OCI-LY7 (cell line): ENCODE measurements around the gene OAS2. TPM values are rescaled to one million over a fixed set of nuclear protein-coding genes. Genes with fewer than 3 reads are reported as not detected.

Source experiments
- BruUV-seq: library from RNA; stranded (reverse); fragments of 400-500 nt; replicated peaks from 2 replicates; lab custom pipeline; 2021; lab: Mats Ljungman, UMichigan
- CTCF ChIA-PET: fragments of 300-600 bp; sonication (Branson Sonifier 250); formaldehyde crosslinking; loops from one replicate; lab custom pipeline; 2022; ENCODE audit warnings: antibody characterized with exemption; ENCODE audit not compliant: unreplicated experiment; lab: Charles Lee
- POLR2A ChIA-PET: fragments of 300-600 bp; sonication (Branson Sonifier 250); formaldehyde crosslinking; loops from one replicate; lab custom pipeline; 2022; ENCODE audit warnings: antibody characterized with exemption; lab: Charles Lee
- DNase-seq: peaks from one replicate; pipeline ENCODE4 v3.0.0-alpha.2; 2015; ENCODE audit warnings: low spot score
- H2AFZ ChIP-seq: fragments of 200-600 bp; sonication (generic), shearing (Covaris generic); 2 replicates; pipeline ENCODE4 v1.6.1; 2014; ENCODE audit warnings: mild to moderate bottlenecking, antibody characterized with exemption, low read length, moderate library complexity
- H3K27ac ChIP-seq: fragments of 200-600 bp; sonication (generic); 2 replicates; pipeline ENCODE4 v1.5.1; 2014; ENCODE audit warnings: mixed run types, low read depth, mild to moderate bottlenecking, moderate library complexity, low read length, inconsistent platforms; ENCODE audit not compliant: poor library complexity, severe bottlenecking
- H3K36me3 ChIP-seq: fragments of 200-600 bp; sonication (generic); 2 replicates; pipeline ENCODE4 v1.6.1; 2014; ENCODE audit warnings: mild to moderate bottlenecking, antibody characterized with exemption, low read length, moderate library complexity, mixed read lengths; ENCODE audit not compliant: insufficient read depth
- H3K4me1 ChIP-seq: fragments of 200-600 bp; sonication (generic); 2 replicates; pipeline ENCODE4 v1.5.1; 2014; ENCODE audit warnings: mild to moderate bottlenecking, low read length; ENCODE audit not compliant: insufficient read depth, poor library complexity, severe bottlenecking
- H3K4me2 ChIP-seq: fragments of 200-600 bp; sonication (generic); 2 replicates; pipeline ENCODE4 v1.6.1; 2014; ENCODE audit warnings: mild to moderate bottlenecking, low read length
- H3K4me3 ChIP-seq: fragments of 200-600 bp; sonication (generic); 2 replicates; pipeline ENCODE4 v1.5.1; 2014; ENCODE audit warnings: mild to moderate bottlenecking, low read depth, low read length; ENCODE audit not compliant: poor library complexity, severe bottlenecking
- H3K79me2 ChIP-seq: fragments of 200-600 bp; sonication (generic); 2 replicates; pipeline ENCODE4 v1.6.1; 2016; ENCODE audit warnings: low read depth, mild to moderate bottlenecking, low read length, moderate library complexity, mixed read lengths; ENCODE audit not compliant: insufficient read depth
- H3K9me2 ChIP-seq: fragments of 200-600 bp; sonication (generic); 2 replicates; pipeline ENCODE4 v1.6.1; 2016; ENCODE audit warnings: mild to moderate bottlenecking, low read length, mixed read lengths; ENCODE audit not compliant: insufficient read depth
- H3K9me3 ChIP-seq: fragments of 200-600 bp; sonication (generic); 2 replicates; pipeline ENCODE4 v1.6.1; 2014; ENCODE audit warnings: mild to moderate bottlenecking, mixed run types, low read length, mixed read lengths
- H4K20me1 ChIP-seq: fragments of 200-600 bp; sonication (generic); 2 replicates; pipeline ENCODE4 v1.6.1; 2014; ENCODE audit warnings: mild to moderate bottlenecking, antibody characterized with exemption, low read length, moderate library complexity, mixed read lengths; ENCODE audit not compliant: insufficient read depth
- EZH2phosphoT487 ChIP-seq: fragments of 200-600 bp; sonication (generic); IDR thresholded peaks from 2 replicates; pipeline ENCODE4 v1.6.1; 2018; ENCODE audit warnings: low read depth, borderline replicate concordance, mild to moderate bottlenecking, mixed run types, antibody characterized with exemption, low read length, moderate library complexity, mixed read lengths
- intact Hi-C: fragments of 100-400 bp; cut with micrococcal nuclease; formaldehyde crosslinking; loops from one replicate; pipeline ENCODE4 v1.10.0; 2022; ENCODE audit not compliant: unreplicated experiment
- total RNA-seq, 2 experiments: library from RNA; depleted of rRNA in 1 of 2; stranded (reverse); fragments of >200 nt in 1 of 2; shearing (Covaris generic) in 1 of 2; gene quantifications; 2 replicates each; pipeline ENCODE4 v1.2.3, GENCODE V29; 2014 to 2022
- TF ChIP-seq, protein P1 (sequence below): fragments of 200-600 bp; sonication (generic); conservative IDR thresholded peaks from 2 replicates; pipeline ENCODE4 v1.5.1; 2014; ENCODE audit warnings: mild to moderate bottlenecking, antibody characterized with exemption, low read length, moderate library complexity, mixed read lengths

OAS2 gene
- total RNA-seq, 2 experiments from 2014 or later, result 33.2 to 46.8 TPM

DNA sequence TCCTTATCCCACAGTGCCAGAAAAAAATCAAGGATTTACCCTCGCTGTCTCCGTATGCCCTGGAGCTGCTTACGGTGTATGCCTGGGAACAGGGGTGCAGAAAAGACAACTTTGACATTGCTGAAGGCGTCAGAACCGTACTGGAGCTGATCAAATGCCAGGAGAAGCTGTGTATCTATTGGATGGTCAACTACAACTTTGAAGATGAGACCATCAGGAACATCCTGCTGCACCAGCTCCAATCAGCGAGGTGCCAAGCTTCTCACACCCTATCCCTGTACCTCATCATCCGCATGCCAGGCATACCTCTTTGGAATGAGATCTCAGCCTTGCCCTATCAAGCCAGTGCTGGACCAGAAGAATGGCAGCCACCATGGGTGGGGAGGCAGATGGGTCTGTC lies 19.2 kb downstream of the OAS2 start:
- H3K27ac ChIP-seq, result peak overlapping the region; percentile 99
- no TSS peak for BruUV-seq
- intact Hi-C loops, result no loop called here
- no peak for DNase-seq
- H3K9me2 ChIP-seq, result no peaks in the 10 kb centered on the region
- H3K4me2 ChIP-seq, result no peak overlapping the region
- no peaks in the 10 kb centered on the region for H4K20me1 ChIP-seq
- H2AFZ ChIP-seq, result no peak overlapping the region
- H3K4me3 ChIP-seq, result peak overlapping the region; percentile 27
- ChIA-PET CTCF (interaction anchor here (0.6 to 1.1 kb wide), 3 partner anchors 17 to 138 kb away, joined by 3 read pairs; partner anchors contain the start of gene RASAL1), POLR2A (interaction anchor here (1.2 to 2.9 kb wide), 3 partner anchors 18 to 175 kb away, joined by 3 to 11 read pairs (median 4); no protein-coding TSS in a partner anchor)
- H3K4me1 ChIP-seq, result peaks cover 54% of the 10 kb centered on the region
- H3K9me3 ChIP-seq, result peaks cover 47% of the 10 kb centered on the region
- peaks cover 79% of the 10 kb centered on the region for H3K36me3 ChIP-seq
- TF ChIP-seq, protein P1, sequence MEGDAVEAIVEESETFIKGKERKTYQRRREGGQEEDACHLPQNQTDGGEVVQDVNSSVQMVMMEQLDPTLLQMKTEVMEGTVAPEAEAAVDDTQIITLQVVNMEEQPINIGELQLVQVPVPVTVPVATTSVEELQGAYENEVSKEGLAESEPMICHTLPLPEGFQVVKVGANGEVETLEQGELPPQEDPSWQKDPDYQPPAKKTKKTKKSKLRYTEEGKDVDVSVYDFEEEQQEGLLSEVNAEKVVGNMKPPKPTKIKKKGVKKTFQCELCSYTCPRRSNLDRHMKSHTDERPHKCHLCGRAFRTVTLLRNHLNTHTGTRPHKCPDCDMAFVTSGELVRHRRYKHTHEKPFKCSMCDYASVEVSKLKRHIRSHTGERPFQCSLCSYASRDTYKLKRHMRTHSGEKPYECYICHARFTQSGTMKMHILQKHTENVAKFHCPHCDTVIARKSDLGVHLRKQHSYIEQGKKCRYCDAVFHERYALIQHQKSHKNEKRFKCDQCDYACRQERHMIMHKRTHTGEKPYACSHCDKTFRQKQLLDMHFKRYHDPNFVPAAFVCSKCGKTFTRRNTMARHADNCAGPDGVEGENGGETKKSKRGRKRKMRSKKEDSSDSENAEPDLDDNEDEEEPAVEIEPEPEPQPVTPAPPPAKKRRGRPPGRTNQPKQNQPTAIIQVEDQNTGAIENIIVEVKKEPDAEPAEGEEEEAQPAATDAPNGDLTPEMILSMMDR, result no peak
- TF ChIP-seq EZH2phosphoT487, result no peak
- H3K79me2 ChIP-seq, result no peaks in the 10 kb centered on the region

DNA sequence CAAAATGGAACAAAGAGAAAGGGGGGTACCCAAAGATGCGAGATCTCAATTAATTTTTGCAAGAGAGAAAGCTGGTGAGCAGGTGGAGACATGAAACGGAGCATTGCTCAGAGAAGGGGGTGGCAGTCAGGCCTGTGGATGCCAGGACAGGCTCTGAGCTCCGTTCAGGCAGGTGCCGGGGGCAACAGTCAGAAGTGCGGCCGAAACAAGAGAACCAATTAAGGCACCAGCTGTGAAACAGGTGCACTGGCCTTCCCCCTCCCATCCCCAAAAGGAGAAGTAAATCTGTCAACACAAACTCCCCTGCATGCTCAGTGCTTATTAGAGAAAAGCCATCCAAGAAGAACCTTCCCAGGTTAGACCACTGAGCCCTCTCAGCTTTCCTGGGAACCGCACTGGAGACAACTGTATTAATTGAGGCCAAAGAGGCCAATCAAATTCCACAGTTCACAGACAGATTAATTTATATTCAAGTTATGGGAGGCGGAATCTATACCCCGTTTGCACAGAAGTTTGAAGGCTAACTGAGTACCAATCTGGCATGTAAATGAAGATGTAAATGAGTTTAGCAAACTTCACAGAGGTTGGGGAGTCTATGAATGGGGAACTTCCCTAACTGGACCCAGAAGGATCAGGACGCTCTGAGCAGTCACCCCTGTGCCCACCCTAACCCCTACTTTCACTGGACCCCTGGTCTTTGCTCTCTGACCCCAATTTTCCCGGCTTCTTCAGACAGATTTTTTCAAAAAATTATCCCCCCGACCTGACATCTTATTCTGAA lies 20.9 kb downstream of the OAS2 start:
- no peaks in the 10 kb centered on the region for H3K9me2 ChIP-seq
- peak overlapping the region; percentile 24; the same call in 1 of the 2 replicates for H2AFZ ChIP-seq
- H4K20me1 ChIP-seq, result no peaks in the 10 kb centered on the region
- H3K27ac ChIP-seq, result peak overlapping the region; percentile 99
- BruUV-seq, result TSS peak; percentile 55
- peak overlapping the region; percentile 76 for H3K4me2 ChIP-seq
- no peaks in the 10 kb centered on the region for H3K79me2 ChIP-seq
- intact Hi-C loops, result loop anchor here (1.0 kb wide), 2 partner anchors 20 to 51 kb away; no protein-coding TSS in a partner anchor
- CTCF ChIA-PET, result interaction anchor here (0.6 to 0.9 kb wide), 3 partner anchors 22 to 135 kb away, joined by 3 to 4 read pairs (median 3); no protein-coding TSS in a partner anchor
- peaks cover 45% of the 10 kb centered on the region for H3K4me1 ChIP-seq
- peaks cover 80% of the 10 kb centered on the region for H3K36me3 ChIP-seq
- POLR2A ChIA-PET, result interaction anchor here (0.8 to 2.9 kb wide), 9 partner anchors 11 to 174 kb away, joined by 3 to 11 read pairs (median 3); partner anchors contain the start of gene RASAL1
- TF ChIP-seq EZH2phosphoT487, result no peak
- TF ChIP-seq, protein P1, result no peak
- H3K4me3 ChIP-seq, result peak overlapping the region; percentile 41
- peaks cover 36% of the 10 kb centered on the region for H3K9me3 ChIP-seq
- DNase-seq, result peak; percentile 98
